GM21447 (cell line): ENCODE data around the gene LRRC36.
"Not testable (repeated sequence)": the region's sequence is repeated elsewhere in the genome, so short reads cannot be mapped to it uniquely, and the experiment has no call there.

ENCODE experiments used
- ATAC-seq: cut with Tn5 transposase; IDR thresholded peaks from one replicate; pipeline ENCODE4 v1.9.1; 2021; ENCODE audit not compliant: unreplicated experiment

The LRRC36 gene

GRCh38 chr16:67341250-67341649 is 14.6 kb downstream of the LRRC36 start:
- ATAC-seq, result no peak

GRCh38 chr16:67342616-67343015 is 16.0 kb downstream of the LRRC36 start:
- no peak for ATAC-seq

- ATAC-seq, result no peak
Measured at GRCh38 chr16:67345401-67345800, 18.8 kb downstream of the LRRC36 start.

GRCh38 chr16:67346341-67346740 is 19.7 kb downstream of the LRRC36 start:
- ATAC-seq, result no peak

- ATAC-seq, result no peak
Measured at GRCh38 chr16:67349172-67349571, 22.6 kb downstream of the LRRC36 start.

- no peak for ATAC-seq
Measured at GRCh38 chr16:67350324-67350723, 23.7 kb downstream of the LRRC36 start.

- ATAC-seq, result not testable (repeated sequence)
Measured at GRCh38 chr16:67352463-67352862, 25.8 kb downstream of the LRRC36 start.

GRCh38 chr16:67356396-67356795 is 29.8 kb downstream of the LRRC36 start:
- ATAC-seq, result no peak

- ATAC-seq, result no peak
Measured at GRCh38 chr16:67357561-67357960, 30.9 kb downstream of the LRRC36 start.

GRCh38 chr16:67359540-67360269 is 33.1 kb downstream of the LRRC36 start:
- not testable (repeated sequence) for ATAC-seq

GRCh38 chr16:67361038-67361437 is 34.4 kb downstream of the LRRC36 start:
- ATAC-seq, result no peak

- ATAC-seq, result no peak
Measured at GRCh38 chr16:67364600-67365235, 38.1 kb downstream of the LRRC36 start.

- ATAC-seq, result no peak
Measured at GRCh38 chr16:67370661-67371060, 44.0 kb downstream of the LRRC36 start.

- ATAC-seq, result no peak
Measured at GRCh38 chr16:67372664-67373063, 46.0 kb downstream of the LRRC36 start.

- ATAC-seq, result not testable (repeated sequence)
Measured at GRCh38 chr16:67376012-67376411, 49.4 kb downstream of the LRRC36 start.

GRCh38 chr16:67378642-67379041 is 52.0 kb downstream of the LRRC36 start:
- ATAC-seq, result no peak

- ATAC-seq, result no peak
Measured at GRCh38 chr16:67383284-67383683, 56.7 kb downstream of the LRRC36 start.

GRCh38 chr16:67384778-67385510 is 58.3 kb downstream of the LRRC36 start:
- no peak for ATAC-seq

- no peak for ATAC-seq
Measured at GRCh38 chr16:67386861-67387455, 60.3 kb downstream of the LRRC36 start.

- ATAC-seq, result no peak
Measured at GRCh38 chr16:67387479-67388079, 61.0 kb downstream of the LRRC36 start.

GRCh38 chr16:67388191-67388590 is 61.6 kb downstream of the LRRC36 start:
- ATAC-seq, result no peak
